Measurements from ENCODE around the gene REXO1.
A peak's percentile ranks its signal among the peaks of the same experiment; 100 is the strongest.

REXO1 gene

DNA sequence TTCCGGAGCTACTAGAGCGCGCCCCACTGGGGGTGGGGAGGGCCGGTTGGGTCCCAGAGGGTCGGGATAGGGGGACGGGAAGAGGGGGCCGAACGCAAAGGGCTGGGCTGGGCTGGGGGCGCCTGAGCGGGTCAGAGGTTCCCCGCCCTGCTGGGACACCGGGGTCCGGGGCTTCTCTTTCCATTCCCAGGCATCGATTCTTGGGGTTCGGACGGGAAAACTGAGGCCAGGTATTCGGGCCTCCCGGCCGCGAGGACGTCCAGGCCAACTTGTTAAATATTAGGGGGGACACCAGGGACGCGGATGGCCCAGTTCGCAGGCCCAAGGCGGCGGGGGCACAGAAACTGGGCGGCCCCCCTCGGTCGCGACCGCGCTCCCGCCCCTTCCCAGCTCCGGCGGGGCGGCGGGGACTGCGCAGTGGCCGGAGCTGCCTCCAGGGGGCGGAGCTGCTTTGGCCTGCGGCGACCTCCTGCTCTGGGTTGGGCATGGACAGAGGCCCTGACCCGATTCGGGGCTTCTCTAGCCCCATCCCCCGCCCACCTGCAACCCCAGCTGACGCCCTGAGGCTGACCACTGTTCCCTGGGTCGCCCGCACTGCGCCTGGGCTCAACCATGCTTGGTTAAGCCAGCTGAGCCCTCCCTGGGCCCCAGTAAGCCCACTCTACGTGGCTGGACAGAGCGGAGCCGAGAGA is 16.3 kb upstream of the REXO1 start (continued):
- TF ChIP-seq, protein P1, sequence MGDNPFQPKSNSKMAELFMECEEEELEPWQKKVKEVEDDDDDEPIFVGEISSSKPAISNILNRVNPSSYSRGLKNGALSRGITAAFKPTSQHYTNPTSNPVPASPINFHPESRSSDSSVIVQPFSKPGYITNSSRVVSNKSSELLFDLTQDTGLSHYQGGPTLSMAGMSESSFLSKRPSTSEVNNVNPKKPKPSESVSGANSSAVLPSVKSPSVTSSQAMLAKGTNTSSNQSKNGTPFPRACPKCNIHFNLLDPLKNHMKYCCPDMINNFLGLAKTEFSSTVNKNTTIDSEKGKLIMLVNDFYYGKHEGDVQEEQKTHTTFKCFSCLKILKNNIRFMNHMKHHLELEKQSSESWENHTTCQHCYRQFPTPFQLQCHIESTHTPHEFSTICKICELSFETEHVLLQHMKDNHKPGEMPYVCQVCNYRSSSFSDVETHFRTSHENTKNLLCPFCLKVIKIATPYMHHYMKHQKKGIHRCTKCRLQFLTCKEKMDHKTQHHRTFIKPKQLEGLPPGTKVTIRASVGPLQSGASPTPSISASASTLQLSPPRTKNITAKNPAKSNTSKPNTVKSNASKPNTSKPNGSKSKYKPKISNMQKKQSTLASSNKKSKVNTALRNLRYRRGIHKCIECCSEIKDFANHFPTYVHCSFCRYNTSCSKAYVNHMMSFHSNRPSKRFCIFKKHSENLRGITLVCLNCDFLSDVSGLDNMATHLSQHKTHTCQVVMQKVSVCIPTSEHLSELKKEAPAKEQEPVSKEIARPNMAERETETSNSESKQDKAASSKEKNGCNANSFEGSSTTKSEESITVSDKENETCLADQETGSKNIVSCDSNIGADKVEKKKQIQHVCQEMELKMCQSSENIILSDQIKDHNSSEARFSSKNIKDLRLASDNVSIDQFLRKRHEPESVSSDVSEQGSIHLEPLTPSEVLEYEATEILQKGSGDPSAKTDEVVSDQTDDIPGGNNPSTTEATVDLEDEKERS (tag by site-specific recombination; IDR thresholded peaks at IDR 0.05), result no peak
- TF ChIP-seq RBAK (tag by site-specific recombination; IDR thresholded peaks at IDR 0.05) (no peak), TCF7L2 (IDR thresholded peaks at IDR 0.05; ENCODE audit: borderline replicate concordance, low read depth, low read length) (no peak), ZNF138 (tag by site-specific recombination; IDR thresholded peaks at IDR 0.05; ENCODE audit: borderline replicate concordance) (no peak), KLF1 (tag by site-specific recombination; IDR thresholded peaks at IDR 0.05) (0 out of 2 replicates have a peak, but pooled peaks have one; percentile 6), ZNF311 (tag by site-specific recombination; IDR thresholded peaks at IDR 0.05; ENCODE audit: borderline replicate concordance) (no peak), ZNF324 (tag by site-specific recombination; IDR thresholded peaks at IDR 0.05) (no peak), ZNF677 (tag by site-specific recombination; IDR thresholded peaks at IDR 0.05) (no peak), GLIS2 (tag by site-specific recombination; IDR thresholded peaks at IDR 0.05) (0 out of 2 replicates have a peak, but pooled peaks have one; percentile 27), ZNF169 (tag by site-specific recombination; IDR thresholded peaks at IDR 0.05) (no peak), ZSCAN30 (tag by site-specific recombination; IDR thresholded peaks at IDR 0.05) (peak; percentile 18; the same call in 1 of the 2 replicates), ZFP37 (tag by site-specific recombination; IDR thresholded peaks at IDR 0.05) (0 out of 2 replicates have a peak, but pooled peaks have one; percentile 17), SETDB1 (IDR thresholded peaks at IDR 0.05; ENCODE audit: insufficient read length, low read length) (no peak), ZNF423 (tag by site-specific recombination; IDR thresholded peaks at IDR 0.05) (no peak), ZNF670 (tag by site-specific recombination; IDR thresholded peaks at IDR 0.05; ENCODE audit: low read depth) (no peak), ZNF610 (tag by site-specific recombination; IDR thresholded peaks at IDR 0.05; ENCODE audit: borderline replicate concordance) (no peak), ZNF654 (tag by site-specific recombination; IDR thresholded peaks at IDR 0.05; ENCODE audit: low read depth) (no peak), ZNF23 (tag by site-specific recombination; IDR thresholded peaks at IDR 0.05; ENCODE audit: borderline replicate concordance) (no peak)
- TF ChIP-seq, protein P2, sequence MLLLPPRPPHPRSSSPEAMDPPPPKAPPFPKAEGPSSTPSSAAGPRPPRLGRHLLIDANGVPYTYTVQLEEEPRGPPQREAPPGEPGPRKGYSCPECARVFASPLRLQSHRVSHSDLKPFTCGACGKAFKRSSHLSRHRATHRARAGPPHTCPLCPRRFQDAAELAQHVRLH (tag by site-specific recombination; IDR thresholded peaks at IDR 0.05), result no peak
- TF ChIP-seq, protein P3, sequence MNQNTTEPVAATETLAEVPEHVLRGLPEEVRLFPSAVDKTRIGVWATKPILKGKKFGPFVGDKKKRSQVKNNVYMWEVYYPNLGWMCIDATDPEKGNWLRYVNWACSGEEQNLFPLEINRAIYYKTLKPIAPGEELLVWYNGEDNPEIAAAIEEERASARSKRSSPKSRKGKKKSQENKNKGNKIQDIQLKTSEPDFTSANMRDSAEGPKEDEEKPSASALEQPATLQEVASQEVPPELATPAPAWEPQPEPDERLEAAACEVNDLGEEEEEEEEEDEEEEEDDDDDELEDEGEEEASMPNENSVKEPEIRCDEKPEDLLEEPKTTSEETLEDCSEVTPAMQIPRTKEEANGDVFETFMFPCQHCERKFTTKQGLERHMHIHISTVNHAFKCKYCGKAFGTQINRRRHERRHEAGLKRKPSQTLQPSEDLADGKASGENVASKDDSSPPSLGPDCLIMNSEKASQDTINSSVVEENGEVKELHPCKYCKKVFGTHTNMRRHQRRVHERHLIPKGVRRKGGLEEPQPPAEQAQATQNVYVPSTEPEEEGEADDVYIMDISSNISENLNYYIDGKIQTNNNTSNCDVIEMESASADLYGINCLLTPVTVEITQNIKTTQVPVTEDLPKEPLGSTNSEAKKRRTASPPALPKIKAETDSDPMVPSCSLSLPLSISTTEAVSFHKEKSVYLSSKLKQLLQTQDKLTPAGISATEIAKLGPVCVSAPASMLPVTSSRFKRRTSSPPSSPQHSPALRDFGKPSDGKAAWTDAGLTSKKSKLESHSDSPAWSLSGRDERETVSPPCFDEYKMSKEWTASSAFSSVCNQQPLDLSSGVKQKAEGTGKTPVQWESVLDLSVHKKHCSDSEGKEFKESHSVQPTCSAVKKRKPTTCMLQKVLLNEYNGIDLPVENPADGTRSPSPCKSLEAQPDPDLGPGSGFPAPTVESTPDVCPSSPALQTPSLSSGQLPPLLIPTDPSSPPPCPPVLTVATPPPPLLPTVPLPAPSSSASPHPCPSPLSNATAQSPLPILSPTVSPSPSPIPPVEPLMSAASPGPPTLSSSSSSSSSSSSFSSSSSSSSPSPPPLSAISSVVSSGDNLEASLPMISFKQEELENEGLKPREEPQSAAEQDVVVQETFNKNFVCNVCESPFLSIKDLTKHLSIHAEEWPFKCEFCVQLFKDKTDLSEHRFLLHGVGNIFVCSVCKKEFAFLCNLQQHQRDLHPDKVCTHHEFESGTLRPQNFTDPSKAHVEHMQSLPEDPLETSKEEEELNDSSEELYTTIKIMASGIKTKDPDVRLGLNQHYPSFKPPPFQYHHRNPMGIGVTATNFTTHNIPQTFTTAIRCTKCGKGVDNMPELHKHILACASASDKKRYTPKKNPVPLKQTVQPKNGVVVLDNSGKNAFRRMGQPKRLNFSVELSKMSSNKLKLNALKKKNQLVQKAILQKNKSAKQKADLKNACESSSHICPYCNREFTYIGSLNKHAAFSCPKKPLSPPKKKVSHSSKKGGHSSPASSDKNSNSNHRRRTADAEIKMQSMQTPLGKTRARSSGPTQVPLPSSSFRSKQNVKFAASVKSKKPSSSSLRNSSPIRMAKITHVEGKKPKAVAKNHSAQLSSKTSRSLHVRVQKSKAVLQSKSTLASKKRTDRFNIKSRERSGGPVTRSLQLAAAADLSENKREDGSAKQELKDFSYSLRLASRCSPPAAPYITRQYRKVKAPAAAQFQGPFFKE (tag by site-specific recombination; IDR thresholded peaks at IDR 0.05; ENCODE audit: borderline replicate concordance), result no peak
- TF ChIP-seq, protein P4, sequence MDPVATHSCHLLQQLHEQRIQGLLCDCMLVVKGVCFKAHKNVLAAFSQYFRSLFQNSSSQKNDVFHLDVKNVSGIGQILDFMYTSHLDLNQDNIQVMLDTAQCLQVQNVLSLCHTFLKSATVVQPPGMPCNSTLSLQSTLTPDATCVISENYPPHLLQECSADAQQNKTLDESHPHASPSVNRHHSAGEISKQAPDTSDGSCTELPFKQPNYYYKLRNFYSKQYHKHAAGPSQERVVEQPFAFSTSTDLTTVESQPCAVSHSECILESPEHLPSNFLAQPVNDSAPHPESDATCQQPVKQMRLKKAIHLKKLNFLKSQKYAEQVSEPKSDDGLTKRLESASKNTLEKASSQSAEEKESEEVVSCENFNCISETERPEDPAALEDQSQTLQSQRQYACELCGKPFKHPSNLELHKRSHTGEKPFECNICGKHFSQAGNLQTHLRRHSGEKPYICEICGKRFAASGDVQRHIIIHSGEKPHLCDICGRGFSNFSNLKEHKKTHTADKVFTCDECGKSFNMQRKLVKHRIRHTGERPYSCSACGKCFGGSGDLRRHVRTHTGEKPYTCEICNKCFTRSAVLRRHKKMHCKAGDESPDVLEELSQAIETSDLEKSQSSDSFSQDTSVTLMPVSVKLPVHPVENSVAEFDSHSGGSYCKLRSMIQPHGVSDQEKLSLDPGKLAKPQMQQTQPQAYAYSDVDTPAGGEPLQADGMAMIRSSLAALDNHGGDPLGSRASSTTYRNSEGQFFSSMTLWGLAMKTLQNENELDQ (tag by site-specific recombination; IDR thresholded peaks at IDR 0.05; ENCODE audit: low read depth), result no peak
- TF ChIP-seq, protein P5, sequence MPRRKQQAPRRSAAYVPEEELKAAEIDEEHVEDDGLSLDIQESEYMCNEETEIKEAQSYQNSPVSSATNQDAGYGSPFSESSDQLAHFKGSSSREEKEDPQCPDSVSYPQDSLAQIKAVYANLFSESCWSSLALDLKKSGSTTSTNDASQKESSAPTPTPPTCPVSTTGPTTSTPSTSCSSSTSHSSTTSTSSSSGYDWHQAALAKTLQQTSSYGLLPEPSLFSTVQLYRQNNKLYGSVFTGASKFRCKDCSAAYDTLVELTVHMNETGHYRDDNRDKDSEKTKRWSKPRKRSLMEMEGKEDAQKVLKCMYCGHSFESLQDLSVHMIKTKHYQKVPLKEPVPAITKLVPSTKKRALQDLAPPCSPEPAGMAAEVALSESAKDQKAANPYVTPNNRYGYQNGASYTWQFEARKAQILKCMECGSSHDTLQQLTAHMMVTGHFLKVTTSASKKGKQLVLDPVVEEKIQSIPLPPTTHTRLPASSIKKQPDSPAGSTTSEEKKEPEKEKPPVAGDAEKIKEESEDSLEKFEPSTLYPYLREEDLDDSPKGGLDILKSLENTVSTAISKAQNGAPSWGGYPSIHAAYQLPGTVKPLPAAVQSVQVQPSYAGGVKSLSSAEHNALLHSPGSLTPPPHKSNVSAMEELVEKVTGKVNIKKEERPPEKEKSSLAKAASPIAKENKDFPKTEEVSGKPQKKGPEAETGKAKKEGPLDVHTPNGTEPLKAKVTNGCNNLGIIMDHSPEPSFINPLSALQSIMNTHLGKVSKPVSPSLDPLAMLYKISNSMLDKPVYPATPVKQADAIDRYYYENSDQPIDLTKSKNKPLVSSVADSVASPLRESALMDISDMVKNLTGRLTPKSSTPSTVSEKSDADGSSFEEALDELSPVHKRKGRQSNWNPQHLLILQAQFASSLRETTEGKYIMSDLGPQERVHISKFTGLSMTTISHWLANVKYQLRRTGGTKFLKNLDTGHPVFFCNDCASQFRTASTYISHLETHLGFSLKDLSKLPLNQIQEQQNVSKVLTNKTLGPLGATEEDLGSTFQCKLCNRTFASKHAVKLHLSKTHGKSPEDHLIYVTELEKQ (tag by site-specific recombination; IDR thresholded peaks at IDR 0.05; ENCODE audit: borderline replicate concordance), result no peak

Data from HEK293 (cell line).